Stimulated activated CD8-positive, alpha-beta memory T cell treated with anti-CD3 and anti-CD28 coated beads, Interleukin-4, amount 100 ng/mL, for 1 hour (primary cell): ENCODE results near the gene FBP1.
"Not testable (repeated sequence)": the region's sequence is repeated elsewhere in the genome, so short reads cannot be mapped to it uniquely, and the experiment has no call there.

ENCODE experiments used
- DNase-seq, 2 donors: peaks; one replicate each; pipeline ENCODE4 v3.0.0-alpha.2; 2020; ENCODE audit warnings: low read depth in 2 of 2, low spot score in 1 of 2

Gene FBP1

DNA sequence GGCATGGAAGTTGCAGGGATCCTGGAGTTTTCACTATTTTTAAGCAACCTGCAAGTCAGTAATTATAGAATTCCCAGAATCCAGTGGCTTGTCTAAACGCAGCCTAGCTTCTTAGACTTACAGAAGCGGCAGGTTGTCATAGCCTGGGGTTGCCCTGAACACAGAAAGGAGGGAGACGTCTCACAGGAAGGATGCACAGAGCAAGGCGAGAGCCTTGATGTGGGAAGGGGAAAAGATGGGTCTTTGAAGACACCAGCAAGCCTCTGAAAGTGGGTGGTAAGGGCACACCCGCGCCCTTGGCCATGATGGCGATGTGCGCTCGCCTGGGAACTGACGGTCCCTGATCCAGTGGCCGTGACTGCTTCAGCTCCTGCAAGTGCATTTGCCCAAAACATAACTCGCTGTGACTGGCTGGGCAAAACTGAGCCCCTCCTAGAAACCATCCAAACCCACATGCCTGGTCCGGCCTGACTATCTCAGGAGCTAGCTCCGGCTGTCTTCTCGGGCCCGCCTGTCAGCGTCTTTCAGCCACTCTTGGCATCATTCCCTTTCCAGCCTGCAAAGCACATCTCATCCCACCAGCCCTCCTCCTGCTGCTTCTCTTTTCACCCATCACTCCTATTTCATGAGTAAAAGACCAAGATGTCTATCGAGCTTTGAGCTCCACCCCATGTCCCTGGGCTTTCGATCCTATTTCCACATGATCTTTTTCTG lies 17.1 kb downstream of the FBP1 start:
- DNase-seq: no peak

DNA sequence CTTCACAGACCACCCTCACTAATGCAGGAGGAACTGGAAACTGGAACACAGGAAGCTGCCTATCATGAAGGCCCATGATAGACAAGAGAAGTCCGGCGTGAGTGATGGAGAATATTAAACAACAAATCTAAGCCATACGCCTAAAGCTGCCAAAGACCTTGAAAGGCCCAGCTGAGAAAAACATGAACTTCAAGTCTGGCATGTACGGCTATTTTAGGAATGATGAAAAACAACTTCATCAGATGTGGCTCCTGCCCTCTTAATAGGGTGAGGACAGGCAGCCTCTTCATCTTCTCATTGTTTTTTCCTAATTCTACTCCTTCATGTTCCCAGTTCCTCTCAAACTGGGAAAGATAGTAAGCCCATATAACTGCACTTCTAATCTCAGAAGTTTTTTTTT lies 20.3 kb downstream of the FBP1 start:
- DNase-seq: no peak

DNA sequence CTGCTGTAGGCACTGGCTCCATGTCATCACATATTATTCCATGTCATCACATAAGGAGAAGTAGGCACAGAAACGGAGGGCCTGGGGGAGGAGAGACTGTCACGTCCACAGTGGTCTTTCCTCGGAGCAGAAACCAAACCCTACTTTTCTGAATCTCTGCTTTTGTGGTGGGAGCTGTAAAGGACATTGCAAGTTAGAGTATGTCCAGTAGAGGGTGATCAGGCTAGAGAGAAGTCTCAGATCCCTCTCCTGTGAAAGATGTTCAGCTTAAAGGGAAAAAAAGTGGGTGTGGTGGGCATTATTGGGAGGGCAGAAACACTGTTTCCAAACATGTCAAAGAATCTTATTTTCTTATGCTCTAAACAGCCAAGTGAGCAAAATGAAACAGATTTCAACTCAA lies 26.3 kb downstream of the FBP1 start:
- no peak for DNase-seq

- DNase-seq: no peak
Observed at GRCh38 chr9:94612071-94612470, 27.2 kb downstream of the FBP1 start.

DNA sequence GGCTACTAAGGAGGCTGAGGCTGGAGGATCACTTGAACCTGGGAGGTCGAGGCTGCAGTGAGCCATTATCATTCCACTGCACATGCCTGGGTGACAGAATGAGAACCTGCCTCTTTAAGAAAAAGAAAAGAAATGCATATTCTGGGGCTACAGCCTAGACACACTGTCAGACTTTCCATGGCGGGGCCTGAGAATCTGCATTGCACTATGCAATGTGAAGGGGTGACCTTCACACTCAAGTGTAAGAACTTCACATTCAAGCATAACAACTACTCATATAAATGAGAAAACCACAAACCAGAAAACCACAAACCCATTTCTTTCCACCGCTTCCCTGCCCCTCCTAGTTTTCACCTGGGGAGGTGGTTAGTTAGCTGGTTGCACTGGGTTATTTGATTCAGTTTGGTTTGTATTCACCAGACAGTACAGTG lies 27.7 kb downstream of the FBP1 start:
- no peak for DNase-seq

GRCh38 chr9:94610181-94610606 lies 29.1 kb downstream of the FBP1 start:
- DNase-seq: no peak

- DNase-seq: no peak
Observed at GRCh38 chr9:94607423-94607691, 32.0 kb downstream of the FBP1 start.

GRCh38 chr9:94606646-94607422 lies 32.5 kb downstream of the FBP1 start:
- no peak for DNase-seq

GRCh38 chr9:94603259-94604160 lies 35.8 kb downstream of the FBP1 start:
- peak; percentile 21 to 29 for DNase-seq

- no peak for DNase-seq
Observed at GRCh38 chr9:94602666-94603065, 36.7 kb downstream of the FBP1 start.

GRCh38 chr9:94600715-94601114 lies 38.6 kb downstream of the FBP1 start:
- no peak for DNase-seq

DNA sequence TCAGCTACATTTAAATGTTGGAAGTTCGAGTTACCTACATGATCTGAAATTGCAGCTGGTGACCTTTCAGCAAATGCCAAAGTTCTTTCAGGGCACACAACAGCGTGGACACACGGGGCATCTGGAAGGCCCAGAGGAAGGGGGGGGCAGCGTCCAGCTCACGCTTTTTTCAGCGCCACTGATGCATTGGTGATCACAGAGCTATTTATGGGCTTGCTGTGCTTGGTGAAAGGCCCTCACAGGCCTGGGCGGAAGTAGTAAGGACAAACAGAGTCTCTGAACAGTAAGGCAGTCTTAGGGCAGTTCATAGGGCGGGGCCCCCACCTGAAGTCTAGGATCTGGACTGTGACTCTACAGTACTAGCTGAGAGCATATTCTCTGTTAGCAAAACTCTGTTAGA lies 39.1 kb downstream of the FBP1 start:
- DNase-seq: no peak

- DNase-seq: no peak
Observed at GRCh38 chr9:94599102-94599501, 40.2 kb downstream of the FBP1 start.

DNA sequence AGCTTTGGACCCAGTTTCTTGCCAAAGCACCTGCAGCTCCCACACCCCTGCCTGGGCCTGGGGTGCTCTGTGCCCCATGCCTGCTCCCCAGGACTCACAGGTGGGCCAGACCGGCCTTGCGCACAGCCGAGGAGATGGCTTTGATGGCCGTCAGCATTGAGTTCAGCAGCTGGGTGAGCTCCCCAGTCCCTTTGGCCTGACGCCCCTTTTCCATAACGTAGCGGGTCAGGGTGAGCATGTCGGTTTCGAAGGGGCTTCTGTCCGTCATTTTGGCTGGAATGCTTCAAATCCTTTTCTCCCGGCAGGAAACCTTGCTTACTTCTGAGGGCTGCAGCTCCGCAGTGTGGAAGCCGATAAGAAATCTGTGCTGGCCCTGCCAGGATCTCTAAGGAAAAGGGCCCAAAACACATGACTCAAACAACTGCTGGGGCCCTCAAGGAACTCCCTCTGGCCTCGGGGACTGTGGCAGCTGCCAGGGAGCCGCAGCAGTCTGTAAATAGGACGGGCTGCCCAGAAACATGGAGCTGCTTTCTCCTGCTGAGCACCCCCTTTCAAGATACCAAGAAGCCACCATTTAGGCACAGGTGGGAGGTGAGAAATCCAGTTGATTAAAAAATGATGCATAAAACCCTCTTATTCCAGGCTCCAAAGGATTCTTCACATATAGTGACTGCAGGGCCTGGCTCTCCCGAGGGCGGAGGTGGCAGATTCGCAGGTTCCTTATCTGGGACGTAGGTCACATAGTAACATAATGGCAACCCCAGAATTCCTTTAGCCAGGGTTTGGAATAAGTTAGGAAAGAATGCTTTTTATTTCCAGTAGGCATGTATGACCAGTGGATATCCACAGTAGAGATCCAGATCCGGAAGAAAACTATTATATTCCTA lies 45.6 kb downstream of the FBP1 start, which contains the start of gene FBP2:
TSS of gene FBP2 (minus strand) at position 366 of the 887 bp plus-strand sequence. CDS start at position 268, 98 bp downstream.
- no peak for DNase-seq

DNA sequence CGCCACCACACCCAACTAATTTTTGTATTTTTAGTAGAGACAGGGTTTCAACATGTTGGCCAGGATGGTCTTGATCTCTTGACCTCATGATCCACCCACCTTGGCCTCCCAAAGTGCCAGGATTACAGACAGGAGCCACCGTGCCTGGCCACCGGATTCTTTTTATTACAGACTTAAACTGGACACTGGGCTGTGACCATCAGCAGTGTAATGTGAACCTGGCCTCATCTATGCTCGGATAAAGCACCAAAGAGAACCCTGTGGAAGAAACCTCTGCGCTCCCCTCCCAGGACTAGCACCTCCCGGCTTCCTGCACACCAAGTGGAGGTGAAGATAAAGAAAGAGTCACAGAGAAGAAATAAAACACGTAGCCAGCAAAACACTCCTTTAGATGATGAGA lies 46.6 kb downstream of the FBP1 start:
- DNase-seq: not testable (repeated sequence)

DNA sequence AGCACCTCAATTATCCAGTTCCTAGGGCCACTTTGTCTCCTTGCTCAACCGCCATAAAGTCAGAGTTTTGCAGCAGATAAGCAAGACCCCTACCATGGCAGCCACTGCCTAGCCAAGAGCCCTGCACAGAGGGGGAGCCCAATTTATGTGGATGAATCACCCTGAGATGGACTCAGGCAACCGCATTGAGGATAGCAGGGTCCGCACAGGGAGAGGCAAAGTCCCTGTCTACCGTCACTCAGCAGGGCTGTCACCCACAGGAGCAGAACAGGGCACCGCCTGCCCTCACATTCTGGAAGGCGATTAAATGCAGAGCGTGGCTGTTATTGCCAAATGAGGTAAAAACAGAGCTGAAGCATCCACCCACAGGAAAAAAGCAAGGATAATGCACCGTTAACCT lies 47.4 kb downstream of the FBP1 start:
- no peak for DNase-seq

DNA sequence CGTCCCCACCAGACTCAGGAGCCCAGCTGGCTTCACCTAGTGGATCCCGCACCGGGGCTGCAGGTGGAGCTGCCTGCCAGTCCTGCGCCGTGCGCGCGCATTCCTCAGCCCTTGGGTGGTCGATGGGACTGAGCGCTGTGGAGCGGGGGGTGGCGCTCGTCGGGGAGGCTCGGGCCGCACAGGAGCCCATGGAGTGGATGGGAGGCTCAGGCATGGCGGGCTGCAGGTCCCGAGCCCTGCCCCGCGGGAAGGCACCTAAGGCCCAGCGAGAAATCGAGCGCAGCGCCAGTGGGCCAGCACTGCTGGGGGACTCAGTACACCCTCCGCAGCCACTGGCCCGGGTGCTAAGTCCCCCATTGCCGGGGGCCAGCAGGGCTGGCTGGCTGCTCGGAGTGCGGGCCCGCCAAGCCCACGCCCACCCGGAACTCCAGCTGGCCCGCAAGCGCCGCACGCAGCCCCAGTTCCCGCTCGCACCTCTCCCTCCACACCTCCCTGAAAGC lies 48.2 kb downstream of the FBP1 start:
- not testable (repeated sequence) for DNase-seq

GRCh38 chr9:94588681-94589080 lies 50.6 kb downstream of the FBP1 start:
- DNase-seq: no peak

DNA sequence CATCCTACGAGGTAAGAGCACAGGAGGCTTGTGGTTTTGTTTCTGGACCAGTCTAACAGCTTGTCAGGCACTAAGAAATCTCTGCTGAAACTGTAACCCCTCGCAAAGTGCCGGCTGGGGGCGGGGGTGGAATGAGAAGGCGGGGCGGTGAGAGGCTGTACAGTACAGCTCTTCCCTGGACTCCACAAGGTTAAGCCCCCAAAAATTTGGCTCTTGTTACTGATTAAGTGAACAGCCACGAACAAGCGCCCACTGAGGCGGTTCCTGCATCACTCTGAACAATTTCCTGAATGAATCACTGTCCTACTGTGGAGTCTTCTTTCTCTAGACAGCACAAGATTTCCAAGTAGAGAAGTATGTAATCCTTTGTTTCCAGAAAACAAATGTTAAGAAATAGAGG lies 52.5 kb downstream of the FBP1 start:
- DNase-seq: no peak

GRCh38 chr9:94586316-94586715 lies 53.0 kb downstream of the FBP1 start:
- DNase-seq: no peak

DNA sequence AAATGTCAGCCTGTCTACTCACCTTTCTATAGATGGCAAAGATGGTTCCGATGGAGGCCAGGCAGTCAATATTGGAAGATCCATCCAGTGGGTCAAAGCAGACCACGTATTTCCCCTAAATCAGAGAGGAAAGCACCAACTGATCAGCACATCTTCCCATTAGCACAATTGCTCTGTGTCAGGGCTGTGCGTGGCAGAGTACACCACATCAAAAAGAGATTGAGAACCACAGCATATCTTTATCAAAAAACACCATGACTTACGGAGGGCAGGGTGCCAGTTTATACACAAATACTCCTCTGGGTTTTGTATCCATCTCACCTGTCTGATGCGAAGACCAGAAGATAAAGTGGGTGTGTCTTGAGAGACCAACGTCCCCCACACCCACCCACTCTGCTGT lies 54.8 kb downstream of the FBP1 start:
- no peak for DNase-seq
